Esophagus muscularis mucosa (tissue), 4 donors: ENCODE results near the gene HMMR.

ENCODE experiments used
- EP300 ChIP-seq: sonication (generic); formaldehyde crosslinking; IDR thresholded peaks from one replicate; pipeline ENCODE4 v1.6.1; 2017; ENCODE audit warnings: antibody characterized with exemption
- POLR2A ChIP-seq: fragments of 450-650 bp; IDR thresholded peaks from one replicate; pipeline ENCODE4 v1.6.1; 2017; ENCODE audit warnings: antibody characterized with exemption, moderate library complexity, mild to moderate bottlenecking, low read depth
- TF ChIP-seq, protein P1 (sequence below), 3 experiments: fragments of 200-600 bp in 2 of 3; fragments of 450-650 bp in 1 of 3; sonication (generic) in 2 of 3; IDR thresholded peaks; one replicate each; pipeline ENCODE4 v1.5.1; 2017 to 2019; ENCODE audit warnings: antibody characterized with exemption in 3 of 3, mild to moderate bottlenecking in 2 of 3, moderate library complexity in 1 of 3

GRCh38 chr5:163459462-163459818 lies 992 bp upstream of the HMMR start:
- TF ChIP-seq EP300 (no peak), POLR2A (no peak)
- TF ChIP-seq, protein P1, sequence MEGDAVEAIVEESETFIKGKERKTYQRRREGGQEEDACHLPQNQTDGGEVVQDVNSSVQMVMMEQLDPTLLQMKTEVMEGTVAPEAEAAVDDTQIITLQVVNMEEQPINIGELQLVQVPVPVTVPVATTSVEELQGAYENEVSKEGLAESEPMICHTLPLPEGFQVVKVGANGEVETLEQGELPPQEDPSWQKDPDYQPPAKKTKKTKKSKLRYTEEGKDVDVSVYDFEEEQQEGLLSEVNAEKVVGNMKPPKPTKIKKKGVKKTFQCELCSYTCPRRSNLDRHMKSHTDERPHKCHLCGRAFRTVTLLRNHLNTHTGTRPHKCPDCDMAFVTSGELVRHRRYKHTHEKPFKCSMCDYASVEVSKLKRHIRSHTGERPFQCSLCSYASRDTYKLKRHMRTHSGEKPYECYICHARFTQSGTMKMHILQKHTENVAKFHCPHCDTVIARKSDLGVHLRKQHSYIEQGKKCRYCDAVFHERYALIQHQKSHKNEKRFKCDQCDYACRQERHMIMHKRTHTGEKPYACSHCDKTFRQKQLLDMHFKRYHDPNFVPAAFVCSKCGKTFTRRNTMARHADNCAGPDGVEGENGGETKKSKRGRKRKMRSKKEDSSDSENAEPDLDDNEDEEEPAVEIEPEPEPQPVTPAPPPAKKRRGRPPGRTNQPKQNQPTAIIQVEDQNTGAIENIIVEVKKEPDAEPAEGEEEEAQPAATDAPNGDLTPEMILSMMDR (IDR thresholded peaks at IDR 0.05), result no peak
